Measurements from ENCODE around the gene FANCC. TPM values are rescaled to one million over a fixed set of nuclear protein-coding genes. Genes with fewer than 3 reads are reported as not detected.

The FANCC gene
- total and polyA plus RNA-seq, 2 of the 8 experiments (the other 6 are each of a cell fraction or from before 2014, with no cell fraction given) = 7.8 to 15.2 TPM

GRCh38 chr9:95078939-95079338 is 238.6 kb downstream of the FANCC start (continued):
- no peak for TF ChIP-seq CHD7 (IDR thresholded peaks at IDR 0.05; ENCODE audit: insufficient replicate concordance, low read length)
- no peak for TF ChIP-seq SP1 (IDR thresholded peaks at IDR 0.05; ENCODE audit: low read depth, low read length)
- no peak for TF ChIP-seq CBX5 (IDR thresholded peaks at IDR 0.05; ENCODE audit: low read depth, low read length)
- TF ChIP-seq CHD1 (IDR thresholded peaks at IDR 0.05; ENCODE audit: low read depth, low read length) = no peak
- TF ChIP-seq, protein P1, sequence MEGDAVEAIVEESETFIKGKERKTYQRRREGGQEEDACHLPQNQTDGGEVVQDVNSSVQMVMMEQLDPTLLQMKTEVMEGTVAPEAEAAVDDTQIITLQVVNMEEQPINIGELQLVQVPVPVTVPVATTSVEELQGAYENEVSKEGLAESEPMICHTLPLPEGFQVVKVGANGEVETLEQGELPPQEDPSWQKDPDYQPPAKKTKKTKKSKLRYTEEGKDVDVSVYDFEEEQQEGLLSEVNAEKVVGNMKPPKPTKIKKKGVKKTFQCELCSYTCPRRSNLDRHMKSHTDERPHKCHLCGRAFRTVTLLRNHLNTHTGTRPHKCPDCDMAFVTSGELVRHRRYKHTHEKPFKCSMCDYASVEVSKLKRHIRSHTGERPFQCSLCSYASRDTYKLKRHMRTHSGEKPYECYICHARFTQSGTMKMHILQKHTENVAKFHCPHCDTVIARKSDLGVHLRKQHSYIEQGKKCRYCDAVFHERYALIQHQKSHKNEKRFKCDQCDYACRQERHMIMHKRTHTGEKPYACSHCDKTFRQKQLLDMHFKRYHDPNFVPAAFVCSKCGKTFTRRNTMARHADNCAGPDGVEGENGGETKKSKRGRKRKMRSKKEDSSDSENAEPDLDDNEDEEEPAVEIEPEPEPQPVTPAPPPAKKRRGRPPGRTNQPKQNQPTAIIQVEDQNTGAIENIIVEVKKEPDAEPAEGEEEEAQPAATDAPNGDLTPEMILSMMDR (IDR thresholded peaks at IDR 0.05; ENCODE audit: control extremely low read depth in 1 of 3, insufficient read depth in 1 of 3, low read depth in 1 of 3, low read length in 3 of 3) = peak in 1 of 3 experiments; percentile 16; a peak in 1 of 4 replicates
- TF ChIP-seq RAD21 (IDR thresholded peaks at IDR 0.05 in 1 of 2, conservative IDR thresholded peaks at IDR 0.05 in 1 of 2; ENCODE audit: low read depth in 2 of 2, low read length in 2 of 2) = peak; percentile 28 to 33; a peak in 2 of 4 replicates
- TF ChIP-seq, protein P2, sequence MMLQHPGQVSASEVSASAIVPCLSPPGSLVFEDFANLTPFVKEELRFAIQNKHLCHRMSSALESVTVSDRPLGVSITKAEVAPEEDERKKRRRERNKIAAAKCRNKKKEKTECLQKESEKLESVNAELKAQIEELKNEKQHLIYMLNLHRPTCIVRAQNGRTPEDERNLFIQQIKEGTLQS (IDR thresholded peaks at IDR 0.05; ENCODE audit: insufficient read depth, low read depth, low read length) = no peak
- TF ChIP-seq BCL11A (IDR thresholded peaks at IDR 0.05; ENCODE audit: low read depth in 2 of 2, low read length in 2 of 2) = no peak
